Stimulated activated CD8-positive, alpha-beta memory T cell treated with anti-CD3 and anti-CD28 coated beads, Interleukin-7, amount 100 ng/mL, for 4 hours (primary cell): Measurements from ENCODE around the gene CCDC91.

Source experiments
- DNase-seq, 2 donors: peaks; one replicate each; pipeline ENCODE4 v3.0.0-alpha.2; 2020; ENCODE audit warnings: low read depth in 2 of 2

Gene CCDC91

GRCh38 chr12:28536088-28536487 lies 345.8 kb downstream of the CCDC91 start:
- no peak for DNase-seq

DNA sequence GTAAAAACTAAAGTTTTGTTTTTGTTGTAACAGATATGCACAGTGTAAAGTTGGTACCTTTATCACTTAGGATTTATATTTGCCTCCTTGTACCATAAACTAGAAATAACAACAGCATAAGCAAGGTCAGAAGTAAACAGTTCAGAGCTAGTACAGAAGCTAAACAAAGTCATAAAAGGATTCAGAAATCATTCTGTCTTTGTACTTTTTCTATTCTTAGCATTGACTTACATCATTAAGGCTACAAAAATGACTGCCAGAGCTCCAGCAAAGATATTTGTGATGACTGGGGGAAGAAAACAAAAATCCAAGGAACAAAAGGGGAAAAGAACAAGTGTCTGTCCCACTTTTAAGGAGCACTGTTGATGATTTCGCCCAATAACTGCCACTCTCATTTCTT lies 347.2 kb downstream of the CCDC91 start:
- no peak for DNase-seq

DNA sequence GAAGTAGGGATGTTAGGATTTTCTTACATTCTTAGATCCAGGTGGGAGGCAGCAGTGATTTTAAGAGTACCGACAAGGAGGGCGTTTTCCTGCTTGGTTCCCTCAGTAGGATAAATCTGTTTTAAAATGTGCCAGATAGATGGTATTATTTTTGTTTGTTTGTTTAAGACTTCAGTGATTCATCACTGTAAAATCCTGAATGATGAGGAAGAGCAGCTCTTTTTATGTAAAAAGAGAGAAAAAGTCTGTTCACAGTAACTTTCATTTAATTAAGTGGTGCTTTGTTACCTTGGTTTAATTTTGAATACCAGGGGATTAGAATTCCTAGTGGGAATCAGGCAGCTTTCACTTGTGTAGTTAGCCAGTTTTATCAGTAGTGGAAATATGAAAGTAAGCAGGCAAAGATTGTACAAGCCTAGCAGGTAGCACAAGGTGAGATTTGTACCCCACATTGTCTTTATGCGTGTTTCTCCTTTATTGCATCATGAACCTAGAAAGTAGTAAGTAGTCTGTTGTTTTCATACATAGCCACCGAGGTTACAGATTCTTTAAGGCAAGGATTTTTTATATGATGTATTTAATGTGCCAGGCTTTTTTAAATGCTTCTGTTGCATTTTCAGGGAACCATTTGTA lies 349.6 kb downstream of the CCDC91 start:
- no peak for DNase-seq

- no peak for DNase-seq
Measured at GRCh38 chr12:28540324-28540714, 350.1 kb downstream of the CCDC91 start.

DNA sequence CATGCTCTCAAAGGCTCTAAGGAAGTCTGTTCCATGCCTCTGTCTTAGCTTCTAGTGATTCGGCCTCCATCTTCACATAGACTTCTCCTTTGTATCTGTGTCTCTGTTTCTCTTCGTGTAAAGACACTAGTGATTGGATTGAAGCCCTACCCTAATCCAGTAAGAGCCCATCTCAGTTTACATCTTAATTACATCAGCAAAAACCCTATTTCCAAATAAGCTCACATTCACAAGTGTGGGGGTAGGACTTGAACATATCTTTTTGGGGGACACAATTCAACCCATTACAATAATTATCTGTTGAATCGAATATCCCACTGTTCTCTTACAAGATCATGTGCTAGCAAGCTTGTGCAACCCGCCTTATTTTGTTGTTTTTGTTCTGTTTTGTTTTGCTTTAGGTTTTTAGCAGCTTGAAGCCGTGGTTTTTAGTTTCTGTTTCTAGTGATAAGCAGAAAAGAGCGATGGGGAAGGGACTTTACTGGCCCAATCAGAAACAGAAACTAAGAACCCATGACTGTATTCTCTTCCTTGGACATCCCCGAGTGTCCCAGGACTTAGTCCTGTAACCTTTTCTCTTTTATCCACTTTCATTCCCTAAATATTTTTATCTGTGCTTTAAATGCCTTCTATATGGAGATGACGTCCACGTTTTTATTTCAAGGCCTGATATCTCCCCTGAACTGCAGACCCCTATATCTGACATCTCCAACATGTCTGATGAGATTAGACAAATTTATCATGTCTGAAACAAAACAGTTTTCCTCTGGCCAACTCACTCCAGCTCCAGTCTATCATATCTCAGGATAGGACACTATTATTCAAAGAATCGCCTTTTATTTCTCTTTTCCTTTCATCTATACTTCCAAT lies 353.0 kb downstream of the CCDC91 start:
- no peak for DNase-seq

GRCh38 chr12:28550757-28551704 lies 360.8 kb downstream of the CCDC91 start:
- no peak for DNase-seq

GRCh38 chr12:28552251-28552970 lies 362.2 kb downstream of the CCDC91 start:
- DNase-seq: no peak

GRCh38 chr12:28555748-28556147 lies 365.5 kb downstream of the CCDC91 start:
- DNase-seq: no peak

DNA sequence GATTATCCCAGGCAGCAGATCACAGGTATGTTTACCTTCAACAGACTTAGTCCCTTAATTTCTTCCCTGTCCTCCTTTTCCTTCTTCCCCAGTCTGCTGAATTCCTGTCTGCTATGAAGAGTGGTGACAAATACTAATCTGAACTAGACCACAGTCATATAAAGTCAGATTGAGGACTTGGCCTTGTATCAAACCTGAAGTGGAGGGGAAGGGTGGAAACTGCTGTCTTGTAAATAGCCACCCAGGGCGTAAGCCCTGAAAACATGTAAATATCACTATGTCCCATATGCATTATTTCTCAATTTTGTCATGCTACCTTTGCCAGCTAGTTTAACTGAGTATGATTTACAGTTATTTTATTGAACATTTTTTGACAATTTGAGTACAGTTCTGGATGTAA lies 368.0 kb downstream of the CCDC91 start:
- no peak for DNase-seq

- DNase-seq: no peak
Measured at GRCh38 chr12:28563286-28563685, 373.0 kb downstream of the CCDC91 start.

- no peak for DNase-seq
Measured at GRCh38 chr12:28563936-28564335, 373.7 kb downstream of the CCDC91 start.

GRCh38 chr12:28568118-28568517 lies 377.9 kb downstream of the CCDC91 start:
- DNase-seq: no peak

GRCh38 chr12:28568704-28569103 lies 378.4 kb downstream of the CCDC91 start:
- DNase-seq: no peak

- DNase-seq: no peak
Measured at GRCh38 chr12:28569698-28570411, 379.6 kb downstream of the CCDC91 start.

- no peak for DNase-seq
Measured at GRCh38 chr12:28570811-28571210, 380.6 kb downstream of the CCDC91 start.

DNA sequence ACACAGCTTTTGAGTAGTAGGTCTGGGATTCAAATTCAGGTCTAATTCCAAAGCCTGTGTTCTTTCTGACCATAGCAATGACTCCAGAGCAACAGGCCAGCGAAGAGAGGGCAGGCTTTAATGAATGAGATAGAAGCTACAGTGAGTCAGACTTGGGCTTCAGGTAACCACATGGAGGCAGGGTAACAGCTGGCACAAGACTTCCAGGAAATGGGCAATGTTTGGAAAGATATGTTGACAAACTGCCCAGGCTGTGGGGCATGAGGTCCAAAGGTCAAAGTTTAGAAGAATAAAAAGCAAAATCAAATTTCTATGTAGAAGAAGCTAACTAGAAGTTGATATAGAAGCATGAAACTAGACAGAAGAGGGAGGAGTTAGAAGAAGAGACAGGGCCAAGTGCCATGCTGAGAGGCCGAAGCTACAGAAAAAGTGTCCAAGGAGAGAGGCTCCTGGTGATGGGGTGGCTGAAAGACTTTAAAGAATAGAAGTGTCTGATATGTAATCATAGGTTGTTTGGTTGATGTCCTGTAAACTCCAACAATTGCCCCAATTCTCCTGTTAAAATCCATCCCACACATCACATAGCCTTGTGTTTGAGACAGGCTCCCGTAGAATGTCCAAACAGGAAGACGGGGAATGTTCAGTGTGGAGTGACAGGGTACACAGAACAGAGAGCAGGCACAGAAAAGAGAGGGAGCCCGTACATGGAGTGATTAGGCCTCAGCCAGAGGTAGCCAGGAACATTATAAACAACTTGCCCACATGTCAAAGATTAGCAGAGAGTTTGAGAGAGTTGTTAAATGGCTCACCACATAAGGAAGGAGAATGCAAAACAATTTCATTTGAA lies 384.7 kb downstream of the CCDC91 start:
- DNase-seq: no peak

GRCh38 chr12:28575593-28576205 lies 385.4 kb downstream of the CCDC91 start:
- no peak for DNase-seq

DNA sequence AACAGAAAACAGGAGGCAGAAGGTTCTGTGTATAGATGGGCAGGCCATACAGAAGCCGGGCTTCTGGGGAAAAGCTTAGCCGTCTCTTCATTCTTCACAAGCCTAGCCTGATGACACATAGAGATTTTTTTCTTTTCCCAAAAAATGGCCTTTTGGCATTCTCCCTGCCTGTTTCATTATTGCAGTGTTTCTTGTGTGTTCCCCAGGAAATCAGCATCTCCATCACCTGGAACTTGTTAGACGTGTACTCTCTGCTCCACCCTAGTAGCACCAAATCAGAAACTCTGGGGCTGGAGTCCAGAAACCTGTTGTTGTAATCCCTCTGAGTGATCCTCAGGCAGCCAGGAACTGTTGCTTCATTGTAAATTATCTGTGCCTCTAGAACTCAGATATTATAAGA lies 388.1 kb downstream of the CCDC91 start:
- no peak for DNase-seq

DNA sequence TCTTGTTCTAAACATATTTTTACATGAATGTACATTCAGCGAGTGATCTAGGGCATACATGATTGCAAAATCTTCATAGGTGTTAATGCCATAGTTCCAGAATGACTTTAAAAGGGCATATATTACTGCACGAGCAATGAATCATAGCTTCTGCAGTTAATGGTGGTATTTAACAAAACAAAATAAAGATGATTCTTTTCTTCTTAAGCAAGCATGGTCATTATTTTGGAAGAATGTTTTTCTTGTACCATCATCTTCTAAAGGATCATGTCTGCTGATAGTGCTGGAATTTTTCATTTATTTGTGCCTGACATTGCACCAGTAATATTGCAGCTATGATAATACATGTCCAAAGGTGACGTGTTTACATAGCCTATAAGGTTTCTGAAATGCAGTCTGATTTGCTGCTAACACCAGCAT lies 388.6 kb downstream of the CCDC91 start:
- DNase-seq: no peak
